Aorta (tissue), 5 donors: ENCODE data around the gene ZNF248. TPM values are rescaled to one million over a fixed set of nuclear protein-coding genes. Genes with fewer than 3 reads are reported as not detected.
"Not testable (repeated sequence)": the region's sequence is repeated elsewhere in the genome, so short reads cannot be mapped to it uniquely, and the experiment has no call there.

Experiments
- ATAC-seq: fragments of 200-7000 bp; cut with Tn5 transposase; one replicate; pipeline ENCODE4 v1.9.1; 2022; ENCODE audit warnings: moderate library complexity; ENCODE audit not compliant: low FRiP score
- DNase-seq, 2 donors: peaks; one replicate each; pipeline ENCODE4 v3.0.0-alpha.2; 2020
- H3K27ac ChIP-seq, 2 donors: one replicate each; pipeline ENCODE4 v1.5.1; 2013; ENCODE audit warnings: low read length in 2 of 2, mild to moderate bottlenecking in 2 of 2, moderate library complexity in 2 of 2, control low read depth in 1 of 2, inconsistent platforms in 1 of 2, low read depth in 1 of 2
- H3K27me3 ChIP-seq, 2 donors: one replicate each; pipeline ENCODE4 v1.6.1; 2013; ENCODE audit warnings: control low read depth in 1 of 2, low read length in 1 of 2, mild to moderate bottlenecking in 1 of 2, moderate library complexity in 1 of 2; ENCODE audit not compliant: insufficient read depth in 2 of 2, control insufficient read depth in 1 of 2
- H3K36me3 ChIP-seq, 2 donors: one replicate each; pipeline ENCODE4 v1.6.1; 2013; ENCODE audit warnings: control low read depth in 1 of 2, low read length in 1 of 2, mild to moderate bottlenecking in 1 of 2; ENCODE audit not compliant: insufficient read depth in 2 of 2, control insufficient read depth in 1 of 2
- H3K4me1 ChIP-seq, 2 donors: one replicate each; pipeline ENCODE4 v1.6.1; 2013; ENCODE audit warnings: low read length in 2 of 2, control low read depth in 1 of 2, mild to moderate bottlenecking in 1 of 2, moderate library complexity in 1 of 2; ENCODE audit not compliant: insufficient read depth in 2 of 2, control insufficient read depth in 1 of 2
- H3K4me3 ChIP-seq, 2 donors: one replicate each; pipeline ENCODE4 v1.5.1; 2013; ENCODE audit warnings: low read length in 2 of 2, control low read depth in 1 of 2, mild to moderate bottlenecking in 1 of 2
- H3K9me3 ChIP-seq: one replicate; pipeline ENCODE4 v1.6.1; 2013; ENCODE audit warnings: mild to moderate bottlenecking, low read length; ENCODE audit not compliant: control insufficient read depth
- WGBS, 2 donors: extraction: QIAGEN DNeasy Blood & Tissue Kit; methylation state at CpG; one replicate each; pipeline ENCODE4 v1.1.7; 2013; 5-methylcytosine and 5-hydroxymethylcytosine counted together
- intact Hi-C, 2 donors: fragments of 100-400 bp; cut with DNase I; formaldehyde crosslinking; loops; one replicate each; pipeline versions ENCODE4 v1.14.2 to v1.15.0; 2022
- polyA plus RNA-seq, 2 donors: library from polyadenylated mRNA; stranded (reverse); fragments of 200-250 nt; gene quantifications; one replicate each; pipeline ENCODE4 v1.2.3, GENCODE V29; 2013
- total RNA-seq, 2 donors: library from RNA; stranded (reverse); fragmentation: NEBNext Ultra II Directional; extraction: Animal tissue kit (Norgen Biotek cat#: 25700); gene quantifications; one replicate each; pipeline ENCODE4 v1.2.1, GENCODE V29; 2021
- donor health status: healthy with polysubstance abuse.
- donor health status: Bipolar disorder and iron deficiency.
- donor health status: DM: no; HTN: no; CAD: no.
- donor health status: DM: no; HTN: no; CAD: no.
- donor health status: DM: yes; HTN: yes; CAD: no.

Gene ZNF248
- total and polyA plus RNA-seq, 4 donors = 11.1 to 21.1 (median 13.3) TPM

GRCh38 chr10:37747081-37747480, 110.3 kb downstream of the ZNF248 start:
- Histone ChIP-seq H3K4me3 (no peak overlapping the region), H3K36me3 (no peaks in the 10 kb centered on the region), H3K27me3 (no peaks in the 10 kb centered on the region), H3K9me3 (peaks cover 4% of the 10 kb centered on the region), H3K4me1 (no peaks in the 10 kb centered on the region), H3K27ac (no peak overlapping the region)
- intact Hi-C loops = no loop called here
- DNase-seq = no peak
- 71 to 77% methylated on average over 5 of the region's 5 CpGs for WGBS, 2 donors
- no peak for ATAC-seq

- ATAC-seq = no peak
- 78 to 85% methylated on average over 5 of the region's 5 CpGs for WGBS, 2 donors
- Histone ChIP-seq H3K36me3 (no peaks in the 10 kb centered on the region), H3K9me3 (no peaks in the 10 kb centered on the region), H3K4me1 (no peaks in the 10 kb centered on the region), H3K4me3 (no peak overlapping the region), H3K27me3 (no peaks in the 10 kb centered on the region), H3K27ac (no peak overlapping the region)
- no peak for DNase-seq
- intact Hi-C loops = no loop called here
Observed at GRCh38 chr10:37741831-37742230, 115.6 kb downstream of the ZNF248 start.

- DNase-seq (no peak), ATAC-seq (no peak)
- H3K9me3 ChIP-seq = no peaks in the 10 kb centered on the region
- no peaks in the 10 kb centered on the region for H3K27me3 ChIP-seq
- H3K36me3 ChIP-seq = no peaks in the 10 kb centered on the region
- intact Hi-C loops = no loop called here
- no peak overlapping the region for H3K27ac ChIP-seq
- no peaks in the 10 kb centered on the region for H3K4me1 ChIP-seq
- WGBS, 2 donors = 76 to 84% methylated on average over 3 of the region's 3 CpGs
- no peak overlapping the region for H3K4me3 ChIP-seq
Observed at GRCh38 chr10:37739181-37739580, 118.2 kb downstream of the ZNF248 start.

- DNase-seq, intact Hi-C loops, H3K36me3 ChIP-seq, H3K9me3 ChIP-seq, H3K4me3 ChIP-seq, H3K27ac ChIP-seq, H3K27me3 ChIP-seq, H3K4me1 ChIP-seq, ATAC-seq: not testable (repeated sequence)
- 90 to 93% methylated on average over 16 of the region's 16 CpGs for WGBS, 2 donors
Observed at GRCh38 chr10:37738241-37738640, 119.2 kb downstream of the ZNF248 start.

- WGBS, 2 donors = 75 to 81% methylated on average over 14 to 15 of the region's 15 CpGs
- H3K36me3 ChIP-seq = no peaks in the 10 kb centered on the region
- H3K4me1 ChIP-seq = no peaks in the 10 kb centered on the region
- no peaks in the 10 kb centered on the region for H3K27me3 ChIP-seq
- H3K4me3 ChIP-seq = no peak overlapping the region
- intact Hi-C loops = no loop called here
- H3K27ac ChIP-seq = no peak overlapping the region
- no peaks in the 10 kb centered on the region for H3K9me3 ChIP-seq
- ATAC-seq (no peak), DNase-seq (no peak)
Observed at GRCh38 chr10:37737336-37737735, 120.1 kb downstream of the ZNF248 start.

- DNase-seq (no peak), ATAC-seq (no peak)
- no peak overlapping the region for H3K4me3 ChIP-seq
- no peaks in the 10 kb centered on the region for H3K9me3 ChIP-seq
- no peaks in the 10 kb centered on the region for H3K27me3 ChIP-seq
- WGBS, 2 donors = 42 to 61% methylated on average over 1 of the region's 1 CpG
- intact Hi-C loops = no loop called here
- H3K27ac ChIP-seq = no peak overlapping the region
- no peaks in the 10 kb centered on the region for H3K36me3 ChIP-seq
- H3K4me1 ChIP-seq = no peaks in the 10 kb centered on the region
Observed at GRCh38 chr10:37736120-37736519, 121.3 kb downstream of the ZNF248 start.

GRCh38 chr10:37734971-37735370, 122.4 kb downstream of the ZNF248 start:
- H3K4me3 ChIP-seq = no peak overlapping the region
- H3K36me3 ChIP-seq = no peaks in the 10 kb centered on the region
- H3K27ac ChIP-seq = no peak overlapping the region
- H3K4me1 ChIP-seq = no peaks in the 10 kb centered on the region
- intact Hi-C loops = no loop called here
- ATAC-seq = no peak
- WGBS, 2 donors = 72 to 80% methylated on average over 2 of the region's 2 CpGs
- DNase-seq = no peak
- H3K9me3 ChIP-seq = no peaks in the 10 kb centered on the region
- no peaks in the 10 kb centered on the region for H3K27me3 ChIP-seq

Other genes with a start within 250 kb of the ZNF248 start
- 10 to 100 TPM; 23.0 to 23.2 TPM for gene ZNF25, start 119.0 kb upstream of the ZNF248 start, total RNA-seq
- gene ZNF25, start 119.0 kb upstream of the ZNF248 start, polyA plus RNA-seq = 10 to 100 TPM; 13.1 to 16.5 TPM
- gene ZNF33A, start 153.1 kb upstream of the ZNF248 start, total RNA-seq = 10 to 100 TPM; 28.9 to 31.6 TPM
- gene ZNF33A, start 153.1 kb upstream of the ZNF248 start, polyA plus RNA-seq = 10 to 100 TPM; 10.2 to 10.8 TPM
- gene ZNF37A, start 236.7 kb upstream of the ZNF248 start, total RNA-seq = 10 to 100 TPM; 23.1 to 25.3 TPM
- gene ZNF37A, start 236.7 kb upstream of the ZNF248 start, polyA plus RNA-seq = 1 to 10 TPM; 5.5 to 6.3 TPM